Measurements from ENCODE around the gene FBXO3. TPM values are rescaled to one million over a fixed set of nuclear protein-coding genes. Genes with fewer than 3 reads are reported as not detected.
"Not testable (repeated sequence)": the region's sequence is repeated elsewhere in the genome, so short reads cannot be mapped to it uniquely, and the experiment has no call there.

Gene FBXO3
- 16.8 and 30.7 TPM in 2 replicates for total RNA-seq

GRCh38 chr11:33773987-33774735 is at the start of gene FBXO3:
TSS of gene FBXO3 (minus strand) at chr11:33774520. CDS start at chr11:33774497, 23 bp downstream.
- DNase-seq (ENCODE audit: low read depth): peak; percentile 80
- H3K4me3 ChIP-seq (ENCODE audit: low read depth, low read length): peak within 1 kb of the TSS; percentile 97
- no peak for TF ChIP-seq CTCF (IDR thresholded peaks at IDR 0.05; ENCODE audit: insufficient read depth, low read depth, low read length)

- H3K4me3 ChIP-seq (ENCODE audit: low read depth, low read length); DNase-seq (ENCODE audit: low read depth): not testable (repeated sequence)
Observed at GRCh38 chr11:33822981-33823380, 48.7 kb upstream of the FBXO3 start.

- DNase-seq (ENCODE audit: low read depth): no peak
- no peak overlapping the region for H3K4me3 ChIP-seq (ENCODE audit: low read depth, low read length)
- no peak for TF ChIP-seq CTCF (IDR thresholded peaks at IDR 0.05; ENCODE audit: insufficient read depth, low read depth, low read length)
Observed at GRCh38 chr11:33819278-33820035, 45.1 kb upstream of the FBXO3 start.

GRCh38 chr11:33808228-33808828 is 34.0 kb upstream of the FBXO3 start:
- DNase-seq (ENCODE audit: low read depth): peak; percentile 76
- TF ChIP-seq CTCF (IDR thresholded peaks at IDR 0.05; ENCODE audit: insufficient read depth, low read depth, low read length): peak; percentile 94
- H3K4me3 ChIP-seq (ENCODE audit: low read depth, low read length): no peak overlapping the region

GRCh38 chr11:33804471-33804870 is 30.2 kb upstream of the FBXO3 start:
- TF ChIP-seq CTCF (IDR thresholded peaks at IDR 0.05; ENCODE audit: insufficient read depth, low read depth, low read length): no peak
- DNase-seq (ENCODE audit: low read depth): no peak

GRCh38 chr11:33802194-33802950 is 28.1 kb upstream of the FBXO3 start:
- no peak overlapping the region for H3K4me3 ChIP-seq (ENCODE audit: low read depth, low read length)
- DNase-seq (ENCODE audit: low read depth): peak; percentile 71
- TF ChIP-seq CTCF (IDR thresholded peaks at IDR 0.05; ENCODE audit: insufficient read depth, low read depth, low read length): no peak

More at GRCh38 chr11:33804471-33804870, 30.2 kb upstream of the FBXO3 start:
- H3K4me3 ChIP-seq (ENCODE audit: low read depth, low read length): no peak overlapping the region

All from fibroblast of villous mesenchyme (primary cell).